GM19467 (cell line): Measurements from ENCODE around the gene CCNB3.

Experiments
- ATAC-seq: cut with Tn5 transposase; IDR thresholded peaks from one replicate; pipeline ENCODE4 v1.9.1; 2021; ENCODE audit warnings: mild to moderate bottlenecking, moderate library complexity; ENCODE audit not compliant: unreplicated experiment

Gene CCNB3

DNA sequence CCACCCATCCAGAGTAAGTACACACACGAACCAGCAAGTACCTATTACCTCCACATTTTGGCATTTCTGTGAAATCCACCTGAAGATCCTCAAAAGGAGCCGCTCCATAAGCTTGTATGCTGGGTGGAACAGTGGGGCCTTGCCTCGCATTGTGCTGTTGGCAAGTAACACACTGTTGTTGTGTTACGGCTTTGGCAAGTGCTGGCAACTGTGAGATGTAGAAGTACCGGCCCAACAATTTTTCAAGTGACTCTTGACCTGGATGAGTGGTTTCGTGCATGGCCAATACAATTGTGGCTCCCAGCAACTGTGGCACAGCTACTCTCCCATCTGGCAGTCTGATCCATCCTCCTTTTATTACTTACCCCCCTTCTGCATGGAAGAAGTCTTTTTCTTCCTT, 128.7 kb downstream of the CCNB3 start:
- no peak for ATAC-seq

- ATAC-seq, result no peak
Measured at GRCh38 chrX:50343917-50344316, 139.4 kb downstream of the CCNB3 start.

GRCh38 chrX:50372966-50373365, 168.4 kb downstream of the CCNB3 start:
- no peak for ATAC-seq

DNA sequence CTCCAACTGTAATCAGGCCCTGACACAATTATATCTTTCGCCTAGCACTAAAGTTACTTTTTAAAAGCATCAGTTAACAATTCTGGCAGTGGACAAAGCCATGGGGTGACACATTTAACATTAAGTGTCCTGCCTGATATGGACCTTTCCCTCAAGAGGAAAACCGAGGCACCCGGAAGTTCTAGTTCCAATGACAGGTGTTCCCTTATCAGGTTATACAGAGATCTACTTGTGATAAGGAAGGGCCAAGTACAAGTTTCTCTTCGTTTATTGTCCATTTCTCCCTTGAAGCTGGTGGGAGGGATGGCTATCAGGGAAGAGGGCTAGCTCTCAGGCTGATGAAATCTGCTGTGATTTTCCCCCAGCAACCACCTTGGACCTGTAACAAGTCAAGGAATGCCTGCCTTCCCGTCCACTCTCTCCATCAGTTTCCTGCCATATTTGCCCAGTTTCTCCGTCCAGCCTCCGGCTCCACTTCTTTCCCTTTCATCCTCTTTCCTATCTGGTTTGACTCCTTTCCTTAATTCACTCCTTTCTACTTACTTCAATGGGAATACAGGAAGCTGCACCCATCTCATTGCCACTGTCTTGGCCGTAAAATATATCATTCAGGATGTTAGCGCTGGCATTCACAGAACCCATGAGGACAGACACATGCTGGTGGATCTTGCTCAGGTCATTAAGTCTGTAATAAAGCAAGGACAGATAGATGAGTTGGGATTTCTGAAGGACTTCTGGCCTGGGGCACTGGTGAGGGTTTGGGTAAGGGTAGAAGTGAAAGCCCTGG, 171.1 kb downstream of the CCNB3 start:
- no peak for ATAC-seq

DNA sequence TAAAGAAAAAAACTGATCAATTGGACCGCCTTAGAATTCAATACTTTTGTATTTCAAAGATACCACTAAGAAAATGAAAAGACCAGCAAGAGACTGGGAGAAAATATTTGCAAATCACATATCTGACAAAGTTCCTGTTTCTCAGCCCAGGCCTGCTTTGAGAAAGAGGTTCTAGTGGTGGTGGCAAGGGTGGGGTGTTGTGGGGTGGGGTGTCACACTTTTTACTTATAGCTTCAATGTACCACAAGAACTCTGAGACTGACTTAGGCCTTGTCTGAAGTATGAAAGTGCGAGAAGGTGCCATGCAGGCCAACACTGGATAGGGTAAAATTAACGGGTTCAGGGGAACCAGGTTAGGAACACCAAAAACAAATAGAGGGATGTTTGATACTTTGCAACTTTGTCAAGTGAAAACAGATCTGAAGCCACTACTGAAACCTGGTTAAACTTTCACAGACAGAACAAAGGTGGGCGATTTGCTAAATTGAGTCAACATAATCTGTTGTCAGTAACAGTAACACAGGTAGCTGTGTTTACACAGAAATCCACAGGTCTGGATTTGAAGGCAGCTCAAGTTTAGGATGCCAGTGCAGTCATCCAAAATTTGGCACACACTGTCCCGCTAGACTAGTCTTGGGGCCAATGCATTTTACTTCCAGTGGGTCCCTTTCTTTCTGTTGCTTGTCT, 177.3 kb downstream of the CCNB3 start:
- ATAC-seq, result no peak

- no peak for ATAC-seq
Measured at GRCh38 chrX:50386520-50386919, 182.0 kb downstream of the CCNB3 start.

GRCh38 chrX:50393902-50394301, 189.3 kb downstream of the CCNB3 start:
- no peak for ATAC-seq
